A673 (cell line): ENCODE data around the gene OGG1.

Experiments
- EZH2 ChIP-seq: fragments of 200-600 bp; sonication (generic); IDR thresholded peaks from 2 replicates; pipeline ENCODE4 v1.6.1; 2017; ENCODE audit warnings: borderline replicate concordance, low read depth, mild to moderate bottlenecking, mixed read lengths, antibody characterized with exemption, low read length; ENCODE audit not compliant: poor library complexity, severe bottlenecking
- TF ChIP-seq, protein P1 (sequence below): fragments of 300-800, 200-600 bp; sonication (generic); conservative IDR thresholded peaks from 2 replicates; pipeline ENCODE4 v1.5.1; 2017; ENCODE audit warnings: low read depth, mild to moderate bottlenecking, antibody characterized with exemption, low read length, moderate library complexity, mixed read lengths

DNA sequence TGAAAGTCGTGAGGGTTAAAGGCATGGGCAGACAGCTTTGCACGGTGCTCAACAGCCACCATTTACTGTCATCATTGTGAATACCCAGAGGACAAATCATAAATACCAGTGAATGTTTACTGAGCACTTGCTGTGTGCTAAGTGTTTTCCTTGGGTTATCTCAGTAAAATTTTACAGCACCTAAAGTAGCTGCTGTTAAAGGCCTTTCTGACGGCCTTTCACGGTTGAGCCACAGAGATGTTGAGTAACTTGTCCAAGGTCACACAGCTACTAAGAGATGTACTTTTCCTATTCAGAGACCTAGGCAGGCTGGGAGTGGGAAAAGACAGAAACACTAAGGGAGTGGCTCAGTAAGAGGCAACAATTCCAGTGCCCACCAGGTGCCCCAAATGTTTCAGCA, 46.5 kb upstream of the OGG1 start:
- TF ChIP-seq, protein P1, sequence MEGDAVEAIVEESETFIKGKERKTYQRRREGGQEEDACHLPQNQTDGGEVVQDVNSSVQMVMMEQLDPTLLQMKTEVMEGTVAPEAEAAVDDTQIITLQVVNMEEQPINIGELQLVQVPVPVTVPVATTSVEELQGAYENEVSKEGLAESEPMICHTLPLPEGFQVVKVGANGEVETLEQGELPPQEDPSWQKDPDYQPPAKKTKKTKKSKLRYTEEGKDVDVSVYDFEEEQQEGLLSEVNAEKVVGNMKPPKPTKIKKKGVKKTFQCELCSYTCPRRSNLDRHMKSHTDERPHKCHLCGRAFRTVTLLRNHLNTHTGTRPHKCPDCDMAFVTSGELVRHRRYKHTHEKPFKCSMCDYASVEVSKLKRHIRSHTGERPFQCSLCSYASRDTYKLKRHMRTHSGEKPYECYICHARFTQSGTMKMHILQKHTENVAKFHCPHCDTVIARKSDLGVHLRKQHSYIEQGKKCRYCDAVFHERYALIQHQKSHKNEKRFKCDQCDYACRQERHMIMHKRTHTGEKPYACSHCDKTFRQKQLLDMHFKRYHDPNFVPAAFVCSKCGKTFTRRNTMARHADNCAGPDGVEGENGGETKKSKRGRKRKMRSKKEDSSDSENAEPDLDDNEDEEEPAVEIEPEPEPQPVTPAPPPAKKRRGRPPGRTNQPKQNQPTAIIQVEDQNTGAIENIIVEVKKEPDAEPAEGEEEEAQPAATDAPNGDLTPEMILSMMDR: no peak
- no peak for TF ChIP-seq EZH2
